Endothelial cell of umbilical vein (primary cell): ENCODE data around the gene SCFD1. TPM values are rescaled to one million over a fixed set of nuclear protein-coding genes. Genes with fewer than 3 reads are reported as not detected.

Source experiments
- BruUV-seq: library from RNA; stranded (reverse); fragments of 400-500 nt; replicated peaks from 2 replicates; lab custom pipeline; 2021; lab: Mats Ljungman, UMichigan
- CTCF ChIA-PET: fragments of 300-600, 350-600 bp; sonication (Branson Sonifier 250); formaldehyde crosslinking; loops from one replicate; lab custom pipeline; 2021; ENCODE audit warnings: antibody characterized with exemption, inconsistent platforms; lab: Charles Lee
- POLR2A ChIA-PET: fragments of 300-600, 350-600 bp; sonication (Branson Sonifier 250); formaldehyde crosslinking; loops from one replicate; lab custom pipeline; 2021; ENCODE audit warnings: antibody characterized with exemption, inconsistent platforms; lab: Charles Lee
- DNase-seq: peaks from one replicate; pipeline ENCODE4 v3.0.0-alpha.2; 2011; ENCODE audit warnings: low read depth, low spot score
- FAIRE-seq: peaks from 2 replicates; lab custom pipeline; 2011; peaks lifted over from hg19 to GRCh38; lab: Jason Lieb, UNC
- H2AFZ ChIP-seq: 2 replicates; pipeline ENCODE4 v1.6.0; 2012; ENCODE audit warnings: low read depth, low read length, control low read depth, inconsistent platforms
- H3K27ac ChIP-seq: 2 replicates; pipeline ENCODE4 v1.5.1; 2011; ENCODE audit warnings: low read depth, mild to moderate bottlenecking, control low read depth, low read length, moderate library complexity; ENCODE audit not compliant: insufficient read depth
- H3K27me3 ChIP-seq, 2 experiments: 2 replicates each; pipeline versions ENCODE4 v1.6.0 to v1.6.1; 2011; ENCODE audit warnings: low read length in 2 of 2, mixed read lengths in 1 of 2; ENCODE audit not compliant: control insufficient read depth in 2 of 2, insufficient read depth in 2 of 2
- H3K36me3 ChIP-seq, 2 experiments: 2 replicates in 1 of 2; 3 replicates in 1 of 2; pipeline ENCODE4 v1.5.1; 2011; ENCODE audit warnings: low read length in 2 of 2, mild to moderate bottlenecking in 1 of 2, moderate library complexity in 1 of 2; ENCODE audit not compliant: control insufficient read depth in 2 of 2, insufficient read depth in 2 of 2; ENCODE audit errors: extremely low read depth in 1 of 2
- H3K4me1 ChIP-seq: 3 replicates; pipeline ENCODE4 v1.5.1; 2011; ENCODE audit warnings: mild to moderate bottlenecking, low read length; ENCODE audit not compliant: control insufficient read depth, insufficient read depth; ENCODE audit errors: extremely low read depth
- H3K4me2 ChIP-seq: 2 replicates; pipeline ENCODE4 v1.6.1; 2011; ENCODE audit warnings: low read length, control low read depth, mixed read lengths; ENCODE audit not compliant: insufficient read depth
- H3K4me3 ChIP-seq, 3 experiments: fragments of 200-600 bp in 1 of 3; sonication (generic), shearing (Covaris generic) in 1 of 3; replicated peaks in 1 of 3; 2 replicates each; pipeline ENCODE4 v1.5.1; 2011 to 2016; ENCODE audit warnings: control low read depth in 3 of 3, low read length in 3 of 3, mild to moderate bottlenecking in 2 of 3, inconsistent platforms in 1 of 3, low read depth in 1 of 3, moderate library complexity in 1 of 3; ENCODE audit not compliant: insufficient read depth in 1 of 3
- H3K79me2 ChIP-seq: 2 replicates; pipeline ENCODE4 v1.6.0; 2012; ENCODE audit warnings: low read length, inconsistent platforms; ENCODE audit not compliant: control insufficient read depth, insufficient read depth
- H3K9ac ChIP-seq: replicated peaks from 2 replicates; pipeline ENCODE3; 2011; ENCODE audit warnings: low read length, control low read depth; ENCODE audit not compliant: insufficient read depth; ENCODE audit errors: extremely low read depth
- H3K9me1 ChIP-seq: replicated peaks from 3 replicates; pipeline ENCODE4 v1.6.0; 2011; ENCODE audit warnings: mild to moderate bottlenecking, low read length; ENCODE audit not compliant: control insufficient read depth, insufficient read depth; ENCODE audit errors: extremely low read depth
- H3K9me3 ChIP-seq: replicated peaks from 2 replicates; pipeline ENCODE4 v1.5.1; 2012; ENCODE audit warnings: low read length, inconsistent platforms; ENCODE audit not compliant: control insufficient read depth, insufficient read depth
- H4K20me1 ChIP-seq: replicated peaks from 2 replicates; pipeline ENCODE3; 2011; ENCODE audit warnings: mild to moderate bottlenecking, low read length; ENCODE audit not compliant: control insufficient read depth, insufficient read depth; ENCODE audit errors: extremely low read depth
- CTCF ChIP-seq, 2 donors: IDR thresholded peaks; 1 replicate in 1 of 2; 2 replicates in 1 of 2; pipeline ENCODE4 v1.5.1; 2011; ENCODE audit warnings: low read length in 2 of 2, mild to moderate bottlenecking in 2 of 2, moderate library complexity in 2 of 2, control low read depth in 1 of 2, inconsistent platforms in 1 of 2, low read depth in 1 of 2; ENCODE audit not compliant: insufficient read depth in 1 of 2; ENCODE audit errors: extremely low read depth in 1 of 2
- EZH2 ChIP-seq: IDR thresholded peaks from 2 replicates; pipeline ENCODE4 v1.6.1; 2012; ENCODE audit warnings: borderline replicate concordance, low read depth, mild to moderate bottlenecking, moderate library complexity, low read length, inconsistent platforms; ENCODE audit not compliant: severe bottlenecking
- FOS ChIP-seq: IDR thresholded peaks from 2 replicates; pipeline ENCODE4 v1.6.1; 2011; ENCODE audit warnings: mild to moderate bottlenecking, low read length, moderate library complexity, borderline replicate concordance; ENCODE audit not compliant: insufficient read depth
- GATA2 ChIP-seq: IDR thresholded peaks from 2 replicates; pipeline ENCODE4 v1.7.0; 2011; ENCODE audit warnings: low read depth, mild to moderate bottlenecking, moderate library complexity, mixed read lengths, low read length; ENCODE audit not compliant: insufficient read length, insufficient read depth
- JUN ChIP-seq: IDR thresholded peaks from 2 replicates; pipeline ENCODE4 v1.6.1; 2011; ENCODE audit warnings: borderline replicate concordance, low read depth; ENCODE audit not compliant: insufficient read length, insufficient read depth
- MAX ChIP-seq: IDR thresholded peaks from 2 replicates; pipeline ENCODE4 v1.6.1; 2011; ENCODE audit not compliant: insufficient read depth, insufficient read length
- MYC ChIP-seq: IDR thresholded peaks from one replicate; pipeline ENCODE4 v1.6.1; 2011; ENCODE audit warnings: mild to moderate bottlenecking, low read depth, low read length
- POLR2A ChIP-seq: IDR thresholded peaks from 2 replicates; pipeline ENCODE4 v1.6.1; 2012; ENCODE audit warnings: low read depth, mild to moderate bottlenecking, control low read depth, low read length
- POLR2AphosphoS5 ChIP-seq: IDR thresholded peaks from 2 replicates; pipeline ENCODE4 v1.6.1; 2012; ENCODE audit warnings: low read depth, mild to moderate bottlenecking, control low read depth, low read length, moderate library complexity; ENCODE audit not compliant: insufficient read depth
- dilution Hi-C: fragments of 300-500 bp; cut with MboI; formaldehyde crosslinking; loops from one replicate; pipeline ENCODE4 v1.15.0; 2019; ENCODE audit warnings: low sequenced_read_pairs; ENCODE audit not compliant: extremely low pct_ligation_motif_present
- intact Hi-C: fragments of 100-400 bp; cut with micrococcal nuclease; formaldehyde crosslinking; loops from one replicate; pipeline ENCODE4 v1.10.0; 2022
- polyA plus RNA-seq, 4 experiments: library from polyadenylated mRNA; depleted of rRNA in 3 of 4; stranded (reverse) in 3 of 4; unstranded in 1 of 4; fragments of >200 nt; gene quantifications; 2 replicates each; pipeline versions ENCODE4 v1.2.1 to v1.2.3, GENCODE V29; 2011 to 2012; ENCODE audit warnings: missing spikeins in 1 of 4
- total RNA-seq: library from RNA; stranded (reverse); gene quantifications from 2 replicates; pipeline ENCODE4 v1.2.3, GENCODE V29; 2021

Gene SCFD1
- total and polyA plus RNA-seq, 2 donors (not counting 3 experiments of a cell fraction or from before 2014, with no cell fraction given): 21.3 to 59.9 TPM

- no peaks in the 10 kb centered on the region for H4K20me1 ChIP-seq
- H3K27me3 ChIP-seq: no peaks in the 10 kb centered on the region
- ChIA-PET POLR2A (no interaction called here), CTCF (no interaction called here)
- FAIRE-seq (no peak), DNase-seq (no peak)
- dilution Hi-C loops: no loop called here
- H3K9me3 ChIP-seq: no peaks in the 10 kb centered on the region
- H3K9ac ChIP-seq: no peak overlapping the region
- no peaks in the 10 kb centered on the region for H3K9me1 ChIP-seq
- TF ChIP-seq EZH2: no peak
- intact Hi-C loops: no loop called here
- no peak overlapping the region for H3K4me3 ChIP-seq
- H3K36me3 ChIP-seq: no peaks in the 10 kb centered on the region
- H2AFZ ChIP-seq: no peak overlapping the region
- peaks cover 5% of the 10 kb centered on the region for H3K4me1 ChIP-seq
- no peak overlapping the region for H3K4me2 ChIP-seq
- no TSS peak for BruUV-seq
- H3K27ac ChIP-seq: no peak overlapping the region
- H3K79me2 ChIP-seq: no peaks in the 10 kb centered on the region
Observed at GRCh38 chr14:30710876-30711275, 88.8 kb downstream of the SCFD1 start.

GRCh38 chr14:30719137-30719536 is 97.0 kb downstream of the SCFD1 start:
- ChIA-PET POLR2A (no interaction called here), CTCF (no interaction called here)
- Histone ChIP-seq H3K4me1 (peaks cover 5% of the 10 kb centered on the region), H4K20me1 (no peaks in the 10 kb centered on the region), H3K9ac (no peak overlapping the region), H2AFZ (no peak overlapping the region), H3K9me1 (no peaks in the 10 kb centered on the region), H3K4me2 (no peak overlapping the region), H3K36me3 (no peaks in the 10 kb centered on the region), H3K27ac (no peak overlapping the region), H3K4me3 (no peak overlapping the region), H3K79me2 (no peaks in the 10 kb centered on the region), H3K27me3 (no peaks in the 10 kb centered on the region), H3K9me3 (no peaks in the 10 kb centered on the region)
- DNase-seq (no peak), FAIRE-seq (no peak)
- BruUV-seq: no TSS peak
- TF ChIP-seq EZH2 (no peak), POLR2AphosphoS5 (no peak), MYC (no peak), POLR2A (no peak), GATA2 (no peak), JUN (no peak), CTCF (IDR thresholded peaks at IDR 0.05; ENCODE audit: extremely low read depth in 1 of 2, insufficient read depth in 1 of 2, low read depth in 1 of 2, low read length in 2 of 2) (no peak), FOS (no peak), MAX (no peak)
- dilution Hi-C loops: no loop called here
- intact Hi-C loops: no loop called here
